Erythroblast (primary cell): ENCODE results near the gene ANO4.

Experiments used
- GATA1 ChIP-seq: IDR thresholded peaks from 2 replicates; pipeline ENCODE4 v1.6.1; 2011; ENCODE audit warnings: low read depth, mild to moderate bottlenecking, control low read depth, low read length, moderate library complexity
- POLR2A ChIP-seq: IDR thresholded peaks from 2 replicates; pipeline ENCODE4 v1.6.1; 2011; ENCODE audit warnings: mild to moderate bottlenecking, low read length

DNA sequence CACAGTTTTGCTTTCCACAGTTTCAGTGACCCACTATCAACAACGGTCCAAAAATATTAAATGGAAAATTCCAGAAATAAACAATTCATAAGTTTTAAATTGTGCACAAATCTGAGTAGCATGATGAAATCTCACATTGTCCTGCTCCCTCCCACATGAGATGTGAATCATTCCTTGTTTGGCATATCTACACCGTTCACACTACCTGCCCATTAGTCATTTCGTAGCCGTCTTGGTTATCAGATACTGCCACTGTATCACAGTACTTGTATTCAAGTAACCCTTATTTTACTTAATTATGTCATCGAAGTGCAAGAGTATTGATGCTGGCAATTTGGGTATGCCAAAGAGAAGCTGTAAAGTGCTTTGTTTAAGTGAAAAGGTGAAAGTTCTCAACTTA is 270.1 kb downstream of the ANO4 start:
- TF ChIP-seq POLR2A: no peak
- no peak for TF ChIP-seq GATA1
